Gastroesophageal sphincter (tissue), 3 donors: ENCODE data around the gene PRTFDC1.

Experiments
- CTCF ChIP-seq, 4 experiments: fragments of 200-600 bp in 2 of 4; fragments of 450-650 bp in 2 of 4; sonication (generic) in 1 of 4; IDR thresholded peaks; one replicate each; pipeline ENCODE4 v1.5.1; 2017 to 2019; ENCODE audit warnings: antibody characterized with exemption in 4 of 4, mild to moderate bottlenecking in 2 of 4, moderate library complexity in 2 of 4
- POLR2A ChIP-seq, 2 donors: fragments of 450-650 bp; IDR thresholded peaks; one replicate each; pipeline ENCODE4 v1.6.1; 2017; ENCODE audit warnings: antibody characterized with exemption in 2 of 2, mild to moderate bottlenecking in 2 of 2, moderate library complexity in 1 of 2

GRCh38 chr10:24947304-24948097 lies 4.9 kb downstream of the PRTFDC1 start:
- TF ChIP-seq POLR2A (IDR thresholded peaks at IDR 0.05), result no peak
- no peak for TF ChIP-seq CTCF (IDR thresholded peaks at IDR 0.05)
